Activated T-helper 1 cell treated with anti-CD3 and anti-CD28 coated beads, Interleukin-2, amount 50 U/mL, for 16 hours (primary cell): ENCODE measurements around the gene ARF6.
"Not testable (repeated sequence)": the region's sequence is repeated elsewhere in the genome, so short reads cannot be mapped to it uniquely, and the experiment has no call there.

Experiments
- DNase-seq, 2 donors: peaks; one replicate each; pipeline ENCODE4 v3.0.0-alpha.2; 2020; ENCODE audit warnings: low read depth in 1 of 2, low spot score in 1 of 2

ARF6 gene

DNA sequence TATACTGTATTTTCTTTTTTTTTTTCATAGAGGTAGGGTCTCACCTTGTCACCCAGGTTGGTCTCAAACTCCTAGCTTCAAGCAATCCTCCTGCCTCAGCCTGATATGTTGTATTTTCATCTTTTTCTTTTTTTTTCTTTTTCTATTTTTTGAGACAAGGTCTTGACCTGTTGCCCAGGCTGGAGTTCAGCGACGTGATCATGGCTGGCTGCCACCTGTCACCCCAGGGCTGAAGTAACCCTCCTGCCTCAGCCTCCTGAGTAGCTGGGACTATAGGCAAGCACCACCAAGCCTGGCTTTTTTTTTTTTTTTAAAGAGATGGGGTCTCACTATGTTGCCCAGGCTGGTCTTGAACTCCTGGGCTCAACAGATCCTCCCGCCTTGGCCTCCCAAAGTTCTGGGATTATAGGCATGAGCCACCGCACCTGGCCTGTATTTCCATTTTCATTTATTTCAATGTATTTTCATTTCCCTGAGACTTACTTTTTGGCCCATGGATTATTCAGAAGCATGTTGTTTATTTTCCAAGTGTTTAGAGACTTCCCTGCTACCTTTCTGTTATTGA lies 16.2 kb upstream of the ARF6 start:
- DNase-seq: no peak

DNA sequence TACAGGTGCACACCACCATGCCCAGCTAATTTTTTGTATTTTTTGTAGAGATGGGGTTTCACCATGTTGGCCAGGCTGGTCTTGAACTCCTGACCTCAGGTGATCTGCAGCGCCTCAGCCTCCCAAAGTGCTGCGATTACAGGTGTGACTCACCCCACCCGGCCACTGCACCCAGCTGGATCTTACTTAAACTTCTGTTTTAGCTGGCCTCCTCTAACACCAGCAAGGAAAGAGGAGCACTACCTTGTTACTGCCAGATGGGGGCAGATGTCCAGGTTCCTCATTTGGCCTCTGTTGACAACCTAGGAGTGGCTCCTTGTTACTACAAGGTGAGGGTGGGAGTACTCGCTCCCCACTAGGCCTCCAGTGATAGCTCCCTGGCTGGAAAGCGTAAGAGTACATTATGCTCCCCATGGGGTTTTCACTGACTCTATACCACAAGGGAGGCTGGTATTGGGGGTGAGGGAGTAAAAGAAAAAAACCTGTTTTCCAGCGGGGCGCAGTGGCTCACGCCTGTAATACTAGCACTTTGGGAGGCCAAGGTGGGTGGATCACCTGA lies 13.2 kb upstream of the ARF6 start:
- DNase-seq: peak in 1 of 2 donors; percentile 17

DNA sequence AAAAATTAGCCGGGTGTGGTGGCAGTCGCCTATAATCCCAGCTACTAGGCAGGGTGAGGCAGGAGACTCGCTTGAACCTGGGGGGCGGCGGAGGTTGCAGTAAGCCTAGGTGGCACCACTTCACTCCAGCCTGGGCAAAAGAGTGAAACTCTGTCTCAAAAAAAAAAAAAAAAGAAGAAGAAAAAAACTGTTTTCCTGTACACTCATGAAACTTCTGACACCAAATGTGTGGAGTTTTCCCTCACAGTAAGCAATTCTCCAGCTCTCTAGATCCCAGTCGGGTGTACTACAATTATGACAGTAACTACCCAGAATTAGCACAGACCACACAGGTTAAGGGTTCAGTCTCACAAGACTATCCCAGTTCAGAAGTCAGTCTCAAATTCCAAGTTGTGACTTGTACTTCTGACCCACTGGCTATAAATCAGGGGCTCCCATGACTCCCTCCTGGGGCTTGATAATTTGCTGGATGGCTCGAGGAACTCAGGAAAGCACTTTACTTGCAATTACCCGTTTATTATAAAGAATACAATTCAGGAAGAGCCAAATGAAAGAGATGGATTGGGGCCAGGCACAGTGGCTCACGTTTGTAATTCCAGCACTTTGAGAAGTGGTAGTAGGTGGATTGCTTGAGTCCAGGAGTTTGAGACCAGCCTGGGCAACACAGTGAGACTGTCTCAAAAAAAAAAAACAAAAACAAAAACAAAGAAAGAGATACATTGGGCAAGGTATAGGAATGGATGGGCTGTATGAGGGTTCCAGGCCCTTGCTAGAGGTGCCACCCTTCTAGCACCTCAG lies 12.4 kb upstream of the ARF6 start:
- DNase-seq: no peak

DNA sequence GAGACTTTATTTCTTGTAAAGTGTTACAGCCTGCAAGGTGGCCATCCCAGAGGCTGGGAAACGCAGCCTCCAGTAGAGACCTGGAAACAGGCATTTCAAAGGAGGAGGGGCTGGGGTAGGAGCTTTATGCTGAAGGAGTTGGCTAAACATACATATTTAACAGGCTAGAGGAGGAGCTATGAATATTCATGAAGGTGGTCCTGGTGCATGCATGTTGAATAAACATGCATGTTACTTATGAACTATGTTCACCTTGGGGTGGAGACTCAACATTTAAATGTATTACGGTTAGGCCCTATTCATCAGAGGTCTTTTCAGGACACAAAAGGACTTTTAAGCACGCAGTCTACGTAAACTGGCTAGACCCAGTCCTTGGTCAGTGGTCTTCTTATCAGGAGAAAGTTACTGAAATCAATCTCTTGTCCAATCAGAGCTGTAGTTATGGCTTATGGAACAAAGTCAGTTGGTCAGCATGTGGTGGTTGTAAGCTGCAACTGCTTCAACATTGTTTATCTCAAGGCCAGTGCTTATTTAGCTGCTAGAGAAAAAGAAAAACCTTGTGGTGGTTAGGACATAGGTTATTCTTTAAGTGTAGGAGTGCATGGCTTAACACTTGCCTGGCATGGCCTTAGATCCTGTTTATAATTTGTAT lies 11.4 kb upstream of the ARF6 start:
- no peak for DNase-seq

DNA sequence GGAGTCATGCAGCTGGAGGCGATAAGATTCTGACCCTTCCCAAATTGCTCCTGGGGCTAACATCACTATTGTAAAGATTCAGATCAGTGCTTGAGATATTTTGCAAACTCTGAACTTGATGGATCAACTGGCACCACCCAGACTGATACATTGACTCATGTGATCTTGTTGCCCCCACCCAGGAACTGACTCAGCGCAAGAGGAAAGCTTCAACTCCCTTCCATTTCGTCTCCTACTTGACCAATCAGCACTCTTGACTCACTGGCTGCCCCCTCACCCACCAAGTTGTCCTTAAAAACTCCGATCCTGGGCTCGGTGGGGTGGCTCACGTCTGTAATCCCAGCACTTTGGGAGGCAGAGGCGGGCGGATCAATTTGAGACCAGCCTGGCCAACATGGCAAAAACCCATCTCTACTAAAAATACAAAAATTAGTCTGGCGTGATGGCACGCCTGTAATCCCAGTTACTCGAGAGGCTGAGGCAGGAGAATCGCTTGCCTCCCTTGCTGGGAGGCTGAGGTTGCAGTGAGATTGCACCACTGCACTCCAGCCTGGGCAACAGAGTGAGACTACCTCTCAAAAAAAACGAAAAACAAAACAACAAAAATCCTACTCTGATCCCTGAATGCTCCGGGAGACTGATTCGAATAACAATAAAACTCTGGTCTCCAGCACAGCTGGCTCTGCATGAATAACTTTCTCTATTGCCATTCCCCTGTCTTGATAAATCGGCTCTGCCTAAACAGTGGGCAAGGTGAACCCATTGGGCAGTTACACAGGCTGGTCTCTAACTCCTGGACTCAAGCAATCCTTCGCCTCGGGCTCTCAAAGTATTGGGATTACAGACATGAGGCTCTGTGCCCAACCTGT lies 9.8 kb upstream of the ARF6 start:
- no peak for DNase-seq

DNA sequence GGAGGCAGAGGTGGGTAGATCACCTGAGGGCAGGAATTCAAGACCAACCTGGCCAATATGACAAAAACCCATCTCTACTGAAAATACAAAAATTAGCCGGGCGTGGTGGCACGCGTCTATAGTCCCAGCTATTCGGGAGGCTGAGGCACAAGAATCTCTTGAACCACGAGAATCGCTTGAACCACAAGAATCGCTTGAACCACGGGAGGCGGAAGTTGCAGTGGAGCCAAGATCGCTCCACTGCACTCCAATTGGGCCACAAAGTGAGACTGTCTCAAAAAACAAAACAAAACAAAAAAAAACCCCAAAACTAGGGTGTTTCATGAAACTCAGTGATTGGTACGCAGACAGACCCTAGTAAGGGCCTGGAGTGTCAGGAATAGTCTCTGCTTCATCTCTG lies 6.4 kb upstream of the ARF6 start:
- DNase-seq: no peak

DNA sequence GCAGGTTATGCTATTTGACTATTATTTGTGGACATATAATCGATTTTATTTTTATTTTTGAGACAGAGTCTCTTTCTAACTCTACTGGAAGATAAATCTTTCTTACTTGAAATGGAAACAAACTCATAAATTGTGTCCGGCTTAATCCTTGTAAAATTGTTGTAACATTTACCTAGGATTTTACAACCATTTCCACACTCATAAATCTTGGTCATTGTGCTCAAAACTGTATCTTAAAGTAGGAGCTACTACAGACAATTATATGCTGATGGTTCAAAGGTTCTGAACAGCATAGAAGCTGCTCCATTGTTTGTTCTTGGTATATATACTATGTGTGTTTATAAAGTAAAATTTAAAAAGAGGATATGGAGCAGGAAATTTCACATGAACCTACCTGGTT lies 4.6 kb upstream of the ARF6 start:
- DNase-seq: no peak

DNA sequence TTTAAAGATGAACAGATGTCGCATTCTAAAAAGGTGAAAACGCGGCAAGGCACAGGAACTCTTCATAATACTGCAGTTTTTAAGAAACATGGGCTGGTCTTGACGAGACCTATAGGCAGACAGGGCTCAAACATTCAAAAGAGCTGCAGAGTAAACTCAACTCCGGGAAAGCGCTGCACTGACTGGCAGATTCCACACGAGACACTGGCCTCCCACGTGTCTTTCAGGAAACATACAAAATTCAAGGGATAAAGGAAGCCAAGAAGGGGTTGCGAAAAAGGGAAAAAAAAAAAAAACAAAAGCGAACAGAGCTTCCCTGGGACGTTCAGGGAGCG lies 614 bp upstream of the ARF6 start:
- DNase-seq: no peak

DNA sequence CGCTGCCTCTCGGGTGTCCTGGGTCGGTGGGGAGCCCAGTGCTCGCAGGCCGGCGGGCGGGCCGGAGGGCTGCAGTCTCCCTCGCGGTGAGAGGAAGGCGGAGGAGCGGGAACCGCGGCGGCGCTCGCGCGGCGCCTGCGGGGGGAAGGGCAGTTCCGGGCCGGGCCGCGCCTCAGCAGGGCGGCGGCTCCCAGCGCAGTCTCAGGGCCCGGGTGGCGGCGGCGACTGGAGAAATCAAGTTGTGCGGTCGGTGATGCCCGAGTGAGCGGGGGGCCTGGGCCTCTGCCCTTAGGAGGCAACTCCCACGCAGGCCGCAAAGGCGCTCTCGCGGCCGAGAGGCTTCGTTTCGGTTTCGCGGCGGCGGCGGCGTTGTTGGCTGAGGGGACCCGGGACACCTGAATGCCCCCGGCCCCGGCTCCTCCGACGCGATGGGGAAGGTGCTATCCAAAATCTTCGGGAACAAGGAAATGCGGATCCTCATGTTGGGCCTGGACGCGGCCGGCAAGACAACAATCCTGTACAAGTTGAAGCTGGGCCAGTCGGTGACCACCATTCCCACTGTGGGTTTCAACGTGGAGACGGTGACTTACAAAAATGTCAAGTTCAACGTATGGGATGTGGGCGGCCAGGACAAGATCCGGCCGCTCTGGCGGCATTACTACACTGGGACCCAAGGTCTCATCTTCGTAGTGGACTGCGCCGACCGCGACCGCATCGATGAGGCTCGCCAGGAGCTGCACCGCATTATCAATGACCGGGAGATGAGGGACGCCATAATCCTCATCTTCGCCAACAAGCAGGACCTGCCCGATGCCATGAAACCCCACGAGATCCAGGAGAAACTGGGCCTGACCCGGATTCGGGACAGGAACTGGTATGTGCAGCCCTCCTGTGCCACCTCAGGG lies 679 bp downstream of the ARF6 start:
- peak; percentile 49 to 66 for DNase-seq

DNA sequence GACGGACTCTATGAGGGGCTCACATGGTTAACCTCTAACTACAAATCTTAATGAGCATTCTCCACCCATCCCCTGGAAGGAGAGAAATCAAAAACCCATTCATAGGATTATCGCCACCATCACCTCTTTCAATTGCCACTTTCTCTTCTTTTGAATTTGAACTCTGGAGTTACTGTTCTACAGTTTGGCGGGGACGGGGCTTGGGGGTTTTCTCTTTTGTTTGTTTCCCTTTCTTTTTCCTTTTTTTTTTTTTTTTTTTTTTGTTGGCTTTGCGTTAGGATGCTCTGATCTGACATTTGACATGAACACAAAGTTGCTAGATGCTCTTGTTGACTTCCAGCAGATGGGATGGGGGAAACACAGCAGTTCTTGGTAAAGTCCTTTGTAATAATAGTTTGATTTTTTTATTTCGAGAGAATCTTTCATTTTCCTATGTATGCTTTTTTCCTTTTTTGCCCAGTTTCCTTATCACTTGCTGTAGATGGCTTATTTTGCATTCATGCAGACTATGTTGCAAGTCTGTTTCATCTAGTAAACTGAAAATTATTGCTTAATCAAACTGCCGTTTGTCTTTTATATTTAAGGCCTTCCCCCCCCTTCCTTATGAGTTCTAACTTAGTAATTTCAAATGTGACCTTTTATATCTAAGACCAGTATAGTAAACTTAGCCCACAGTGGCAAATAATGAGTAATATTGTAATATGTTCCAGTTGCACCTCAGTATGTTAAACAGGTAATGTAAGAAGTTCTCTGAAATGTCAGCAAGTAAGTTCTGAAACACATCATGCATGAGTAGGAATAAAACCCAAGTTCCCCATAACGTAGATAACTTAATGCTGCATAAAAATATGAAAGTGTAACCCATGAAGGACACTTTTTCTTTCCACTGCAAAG lies 1.6 kb downstream of the ARF6 start:
- DNase-seq: not testable (repeated sequence)

DNA sequence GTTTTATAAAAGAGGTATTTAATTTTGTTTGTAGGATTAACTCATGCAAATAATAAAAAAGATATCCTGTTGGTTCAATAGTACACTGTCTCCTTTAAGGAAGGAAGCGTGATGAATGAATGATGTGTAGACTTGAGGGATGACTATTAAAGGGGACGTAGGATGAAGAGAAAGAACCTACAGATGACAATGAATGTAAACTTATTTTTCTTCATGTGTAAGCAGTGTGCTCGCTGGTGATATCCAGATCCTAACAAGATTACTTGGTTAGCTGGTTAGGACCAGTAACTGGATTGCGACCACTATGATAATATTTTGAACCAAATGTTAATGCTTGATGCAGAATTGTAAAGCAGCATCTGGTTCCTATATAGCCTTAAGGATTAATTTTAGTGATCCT lies 2.6 kb downstream of the ARF6 start:
- DNase-seq: no peak

DNA sequence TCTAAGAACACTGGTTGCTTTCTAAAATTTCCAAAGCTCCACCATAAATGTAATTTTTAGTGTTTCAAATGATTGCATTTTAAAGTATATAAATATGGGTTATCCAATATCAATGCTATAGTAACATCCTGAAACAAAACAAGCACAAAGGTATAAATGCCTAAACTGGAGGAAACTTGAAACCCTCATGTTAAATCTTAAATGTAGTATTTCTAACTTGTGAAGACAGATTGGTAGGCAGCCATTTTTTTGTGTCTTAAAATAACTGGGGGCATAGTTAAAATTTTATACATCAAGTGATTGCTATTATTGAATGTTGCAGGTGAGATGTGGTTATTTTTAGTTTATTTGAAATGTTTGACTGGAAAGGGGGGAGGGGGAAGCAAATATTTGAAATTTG lies 3.4 kb downstream of the ARF6 start:
- not testable (repeated sequence) for DNase-seq

DNA sequence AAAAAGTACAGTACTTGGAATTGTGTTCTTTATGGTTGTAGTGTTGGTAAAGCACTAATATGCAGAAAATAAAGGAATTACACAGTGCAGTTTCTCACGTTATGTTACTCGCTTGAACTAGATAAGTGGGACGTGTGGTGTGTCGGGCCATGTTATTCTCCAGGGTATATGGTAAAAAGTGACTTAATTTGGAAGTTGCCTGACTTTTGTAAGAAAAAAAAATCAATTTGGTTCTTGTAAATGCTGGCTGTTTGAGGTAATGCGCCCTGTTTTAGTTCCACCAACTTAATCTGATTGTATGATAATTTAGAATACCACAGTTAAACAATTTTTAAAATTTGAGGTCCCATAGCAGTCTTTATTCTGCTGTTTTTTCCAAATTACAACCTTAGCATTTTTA lies 4.1 kb downstream of the ARF6 start:
- no peak for DNase-seq

DNA sequence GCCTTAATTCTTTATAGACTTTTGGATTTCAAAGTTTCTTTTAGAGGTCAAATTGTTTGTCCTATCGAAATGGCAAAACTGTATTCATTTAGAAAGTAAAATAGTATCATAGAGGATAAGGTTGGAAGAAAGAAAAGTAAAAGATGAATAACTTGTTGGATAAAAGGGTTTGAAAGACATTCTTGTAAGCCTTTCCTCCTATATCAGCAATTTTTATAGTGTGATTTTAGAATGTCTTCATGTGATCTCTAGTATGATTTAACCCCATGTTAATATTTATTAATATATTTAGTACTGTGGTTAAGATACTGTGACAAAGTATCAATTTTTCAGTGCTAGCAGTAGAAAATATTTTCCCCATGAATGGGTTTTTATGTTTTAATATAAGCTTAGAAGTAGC lies 4.5 kb downstream of the ARF6 start:
- DNase-seq: no peak

DNA sequence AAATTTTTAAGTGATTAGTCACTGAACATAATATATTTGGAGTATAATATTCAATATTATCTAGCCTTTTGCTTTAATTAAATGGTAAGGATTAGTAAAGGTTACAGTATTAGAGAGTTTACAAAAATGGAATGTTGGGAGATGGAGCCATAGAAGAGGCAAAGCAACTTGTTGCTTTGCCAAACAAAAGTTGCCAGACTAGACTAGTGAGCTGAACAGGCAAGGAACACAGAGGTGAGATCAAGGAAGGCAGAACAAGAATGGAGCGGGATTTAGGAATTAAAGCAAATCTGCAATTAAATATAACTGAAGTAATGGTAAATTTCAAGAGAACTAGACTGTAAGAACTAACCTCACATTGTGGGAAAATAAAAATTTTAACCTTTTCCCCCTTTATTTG lies 5.1 kb downstream of the ARF6 start:
- no peak for DNase-seq

DNA sequence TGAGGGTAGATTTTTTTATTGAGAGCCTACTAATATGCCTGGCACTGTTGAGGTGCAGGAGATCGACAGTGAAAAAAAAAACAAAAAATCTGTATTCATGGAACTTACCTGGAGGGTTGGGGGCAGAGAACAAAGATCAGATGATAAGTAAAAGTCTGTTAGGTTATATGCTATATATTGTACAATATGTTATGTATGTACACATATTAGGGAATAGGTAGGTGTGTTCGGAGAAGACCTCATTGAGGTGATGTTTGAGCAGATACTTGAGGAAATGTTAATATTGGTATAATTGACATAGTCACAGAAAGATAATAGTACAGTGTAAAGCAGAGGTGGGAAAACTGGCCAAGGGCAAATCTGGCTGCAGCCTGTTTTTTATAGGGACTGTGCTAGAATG lies 5.6 kb downstream of the ARF6 start:
- DNase-seq: no peak

DNA sequence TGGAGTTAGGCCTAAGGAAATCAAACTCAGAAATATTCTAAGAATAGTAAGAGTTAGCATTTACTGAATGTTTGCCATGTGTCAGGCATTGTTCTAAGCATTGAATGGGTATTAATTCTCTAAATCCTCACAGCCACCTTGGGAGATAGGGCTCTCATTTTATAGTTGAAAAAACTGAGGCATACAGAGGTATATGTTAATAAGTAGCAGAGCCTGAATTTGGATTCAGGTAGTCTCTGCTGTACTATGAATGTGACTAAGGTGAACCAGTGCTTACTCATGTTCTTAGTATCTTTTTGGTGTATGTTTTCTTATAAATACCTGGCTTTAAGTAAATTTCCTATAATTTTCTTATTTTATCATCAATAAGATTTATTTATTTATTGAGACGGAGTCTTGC lies 8.1 kb downstream of the ARF6 start:
- DNase-seq: no peak

DNA sequence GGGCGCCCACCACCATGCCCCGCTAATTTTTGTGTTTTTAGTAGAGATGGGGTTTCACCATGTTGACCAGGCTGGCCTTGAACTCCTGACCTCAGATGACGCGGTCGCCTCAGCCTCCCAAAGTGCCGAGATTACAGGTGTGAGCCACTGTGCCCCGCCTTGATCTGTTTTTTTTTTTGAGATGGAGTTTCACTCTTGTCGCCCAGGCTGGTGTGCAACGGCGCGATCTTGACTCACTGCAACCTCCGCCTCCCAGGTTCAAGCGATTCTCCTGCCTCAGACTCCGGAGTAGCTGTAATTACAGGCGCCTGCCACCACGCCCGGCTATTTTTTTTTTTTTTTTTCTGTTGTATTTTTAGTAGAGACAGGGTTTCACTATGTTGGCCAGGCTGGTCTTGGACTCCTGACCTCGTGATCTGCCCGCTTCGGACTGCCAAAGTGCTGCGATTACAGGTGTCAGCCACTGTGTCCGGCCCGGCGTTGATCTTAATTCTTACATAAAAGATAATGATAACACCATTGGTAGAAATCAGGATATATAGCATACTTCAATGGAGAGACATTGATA lies 9.9 kb downstream of the ARF6 start:
- not testable (repeated sequence) for DNase-seq

DNA sequence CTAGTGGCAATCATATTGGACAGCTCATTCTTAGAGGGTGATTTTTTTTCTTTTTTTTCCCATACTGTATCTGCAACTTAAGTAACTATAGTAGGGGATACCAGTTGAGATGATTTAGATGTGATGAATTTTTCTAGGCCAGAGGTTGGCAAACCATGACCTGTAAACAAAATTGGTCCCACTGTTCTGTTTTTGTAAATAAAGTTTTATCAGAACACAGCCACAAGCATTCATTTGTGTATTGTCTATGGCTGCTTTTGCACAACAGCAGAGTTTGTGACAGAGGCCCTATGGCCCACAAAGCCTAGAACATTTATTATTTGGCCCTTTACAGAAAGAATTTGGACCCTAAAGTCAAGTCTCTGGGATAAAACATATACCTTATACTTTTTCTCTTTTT lies 11.4 kb downstream of the ARF6 start:
- DNase-seq: no peak
